ENCODE data around the gene ST3GAL3. TPM values are rescaled to one million over a fixed set of nuclear protein-coding genes. Genes with fewer than 3 reads are reported as not detected.

The ST3GAL3 gene
- total and polyA plus RNA-seq, 10 of the 15 experiments (the other 5 are each of a cell fraction or from before 2014, with no cell fraction given) = 1.2 to 19.3 (median 11.0) TPM

DNA sequence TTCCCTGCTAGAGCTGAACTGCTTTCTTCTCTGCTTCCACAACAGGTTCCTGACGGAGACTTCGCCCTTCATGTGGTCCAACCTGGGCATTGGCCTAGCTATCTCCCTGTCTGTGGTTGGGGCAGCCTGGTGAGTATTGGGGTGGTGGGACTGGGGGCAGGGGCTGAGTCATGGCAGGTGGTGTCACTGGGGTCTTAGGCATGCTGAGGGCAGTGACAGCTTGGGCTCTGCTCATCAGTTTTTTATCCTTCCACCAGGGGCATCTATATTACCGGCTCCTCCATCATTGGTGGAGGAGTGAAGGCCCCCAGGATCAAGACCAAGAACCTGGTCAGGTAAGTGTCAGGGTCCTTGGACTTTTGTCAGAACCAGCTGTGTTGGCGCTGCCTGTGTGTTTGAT lies 268.7 kb downstream of the ST3GAL3 start:
- H3K4me1 ChIP-seq (ENCODE audit: control insufficient read depth, insufficient read depth, low read length) = peaks cover 33% of the 10 kb centered on the region
- in situ Hi-C loops (cut with MboI) = no loop called here
- ChIA-PET SMC1A (ENCODE audit: uncharacterized antibody, unreplicated experiment) (interaction anchor here (0.9 to 1.5 kb wide), 4 partner anchors 15 to 41 kb away, joined by 3 to 4 read pairs (median 3); no protein-coding TSS in a partner anchor), CTCF (interaction anchor here (0.6 to 1.0 kb wide), 4 partner anchors 13 to 62 kb away, joined by 3 to 4 read pairs (median 3); no protein-coding TSS in a partner anchor), POLR2A (interaction anchor here (0.9 to 3.8 kb wide), 4 partner anchors 15 to 46 kb away, joined by 3 to 18 read pairs (median 6); partner anchors contain the start of genes CCDC24 and IPO13), RAD21 (ENCODE audit: unreplicated experiment) (interaction anchor here (1.5 to 3.0 kb wide), 2 partner anchors 14 to 212 kb away, joined by 4 to 10 read pairs; no protein-coding TSS in a partner anchor)
- intact Hi-C loops (cut with micrococcal nuclease; ENCODE audit: unreplicated experiment) = no loop called here
- H2AFZ ChIP-seq (ENCODE audit: control insufficient read depth, low read depth, low read length) = no peak overlapping the region
- DNase-seq (ENCODE audit: low read depth, low spot score) (no peak), FAIRE-seq (no peak), ATAC-seq (no peak)
- H3K4me3 ChIP-seq = peak overlapping the region; percentile 95
- peak overlapping the region; percentile 73 for H3K27ac ChIP-seq (ENCODE audit: control insufficient read depth, insufficient read depth)
- no peaks in the 10 kb centered on the region for H4K20me1 ChIP-seq (ENCODE audit: control insufficient read depth, insufficient read depth)
- TF ChIP-seq SIX5 (IDR thresholded peaks at IDR 0.05; ENCODE audit: low read depth, low read length, severe bottlenecking) = no peak
- no peak for TF ChIP-seq CREB1 (IDR thresholded peaks at IDR 0.05; ENCODE audit: low read depth)
- no peak for TF ChIP-seq RB1 (IDR thresholded peaks at IDR 0.05; ENCODE audit: borderline replicate concordance)
- no peak for TF ChIP-seq GABPA (IDR thresholded peaks at IDR 0.05; ENCODE audit: low read depth)
- TF ChIP-seq CREM (IDR thresholded peaks at IDR 0.05; ENCODE audit: low read depth) = no peak
- TF ChIP-seq, protein P1, sequence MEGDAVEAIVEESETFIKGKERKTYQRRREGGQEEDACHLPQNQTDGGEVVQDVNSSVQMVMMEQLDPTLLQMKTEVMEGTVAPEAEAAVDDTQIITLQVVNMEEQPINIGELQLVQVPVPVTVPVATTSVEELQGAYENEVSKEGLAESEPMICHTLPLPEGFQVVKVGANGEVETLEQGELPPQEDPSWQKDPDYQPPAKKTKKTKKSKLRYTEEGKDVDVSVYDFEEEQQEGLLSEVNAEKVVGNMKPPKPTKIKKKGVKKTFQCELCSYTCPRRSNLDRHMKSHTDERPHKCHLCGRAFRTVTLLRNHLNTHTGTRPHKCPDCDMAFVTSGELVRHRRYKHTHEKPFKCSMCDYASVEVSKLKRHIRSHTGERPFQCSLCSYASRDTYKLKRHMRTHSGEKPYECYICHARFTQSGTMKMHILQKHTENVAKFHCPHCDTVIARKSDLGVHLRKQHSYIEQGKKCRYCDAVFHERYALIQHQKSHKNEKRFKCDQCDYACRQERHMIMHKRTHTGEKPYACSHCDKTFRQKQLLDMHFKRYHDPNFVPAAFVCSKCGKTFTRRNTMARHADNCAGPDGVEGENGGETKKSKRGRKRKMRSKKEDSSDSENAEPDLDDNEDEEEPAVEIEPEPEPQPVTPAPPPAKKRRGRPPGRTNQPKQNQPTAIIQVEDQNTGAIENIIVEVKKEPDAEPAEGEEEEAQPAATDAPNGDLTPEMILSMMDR (IDR thresholded peaks at IDR 0.05 in 2 of 3, conservative IDR thresholded peaks at IDR 0.05 in 1 of 3; ENCODE audit: control insufficient read depth in 2 of 3, extremely low read depth in 1 of 3, insufficient read depth in 1 of 3, low read depth in 3 of 3, low read length in 3 of 3) = 0 out of 6 replicates have a peak, but pooled peaks of 1 of the 3 experiments have one; percentile 22
- no peak for TF ChIP-seq PAX5 (IDR thresholded peaks at IDR 0.05; ENCODE audit: borderline replicate concordance, low read depth, low read length)
- H3K36me3 ChIP-seq (ENCODE audit: control insufficient read depth in 2 of 2, insufficient read depth in 2 of 2, low read length in 1 of 2) = peaks cover 11 to 15% of the 10 kb centered on the region in 2 experiments
- peak overlapping the region; percentile 84 for H3K4me2 ChIP-seq (ENCODE audit: control insufficient read depth, insufficient read depth)
- WGBS (ENCODE audit: insufficient coverage, insufficient replicate concordance, low lambda C conversion rate, missing lambda C conversion rate) = 77% methylated on average over 4 of the region's 4 CpGs
- BruUV-seq (replicated peaks) = no TSS peak
- peak overlapping the region; percentile 88 for H3K9ac ChIP-seq (ENCODE audit: control insufficient read depth, insufficient read depth, low read length)
- no peaks in the 10 kb centered on the region for H3K27me3 ChIP-seq (replicated peaks in 1 of 2; ENCODE audit: control insufficient read depth in 2 of 2, insufficient read depth in 2 of 2, low read length in 1 of 2)
- peaks cover 49% of the 10 kb centered on the region for H3K79me2 ChIP-seq (ENCODE audit: control insufficient read depth, insufficient read depth, low read length)
- no peaks in the 10 kb centered on the region for H3K9me3 ChIP-seq (replicated peaks; ENCODE audit: control insufficient read depth, insufficient read depth, low read length)

All from GM12878 (cell line).